Upper lobe of left lung (tissue), 6 donors: Measurements from ENCODE around the gene CNP. TPM values are rescaled to one million over a fixed set of nuclear protein-coding genes. Genes with fewer than 3 reads are reported as not detected.

Source experiments
- ATAC-seq, 2 donors: fragments of 200-7000 bp; cut with Tn5 transposase; one replicate each; pipeline ENCODE4 v1.9.1; 2022; ENCODE audit warnings: mild to moderate bottlenecking in 2 of 2, moderate library complexity in 2 of 2; ENCODE audit not compliant: low FRiP score in 2 of 2
- DNase-seq, 2 donors: peaks; one replicate each; pipeline ENCODE4 v3.0.0-alpha.2; 2019 to 2020
- H3K27ac ChIP-seq, 4 donors: fragments of 200-600 bp; sonication (generic); one replicate each; pipeline ENCODE4 v1.5.1; 2016 to 2019
- H3K27me3 ChIP-seq, 4 donors: fragments of 200-600 bp; sonication (generic); one replicate each; pipeline ENCODE4 v1.5.1; 2017 to 2019
- H3K36me3 ChIP-seq, 4 donors: fragments of 200-600 bp; sonication (generic); one replicate each; pipeline ENCODE4 v1.5.1; 2016 to 2019
- H3K4me1 ChIP-seq, 4 donors: fragments of 200-600 bp; sonication (generic); one replicate each; pipeline ENCODE4 v1.5.1; 2018 to 2019
- H3K4me3 ChIP-seq, 4 donors: fragments of 200-600 bp; sonication (generic); one replicate each; pipeline ENCODE4 v1.5.1; 2017 to 2019; ENCODE audit warnings: mild to moderate bottlenecking in 2 of 4, moderate library complexity in 1 of 4
- H3K9me3 ChIP-seq, 4 donors: fragments of 200-600 bp; sonication (generic); one replicate each; pipeline ENCODE4 v1.5.1; 2018 to 2019
- CTCF ChIP-seq, 6 experiments: fragments of 450-650 bp in 4 of 6; fragments of 200-600 bp in 2 of 6; sonication (generic) in 2 of 6; IDR thresholded peaks; one replicate each; pipeline ENCODE4 v1.5.1; 2016 to 2019; ENCODE audit warnings: antibody characterized with exemption in 6 of 6
- EP300 ChIP-seq, 4 donors: sonication (generic); formaldehyde crosslinking; IDR thresholded peaks; one replicate each; pipeline ENCODE4 v1.5.1; 2017; ENCODE audit warnings: antibody characterized with exemption in 4 of 4, control low read depth in 2 of 4
- POLR2A ChIP-seq, 4 donors: fragments of 450-650 bp; IDR thresholded peaks; one replicate each; pipeline ENCODE4 v1.5.1; 2016 to 2017; ENCODE audit warnings: antibody characterized with exemption in 4 of 4, mild to moderate bottlenecking in 2 of 4
- POLR2AphosphoS5 ChIP-seq, 2 donors: sonication (generic); formaldehyde crosslinking; IDR thresholded peaks; one replicate each; pipeline ENCODE4 v1.5.1; 2017; ENCODE audit warnings: antibody characterized with exemption in 2 of 2
- WGBS, 2 donors: methylation state at CpG; one replicate each; pipeline ENCODE4 v1.1.5; 2017 to 2018; 5-methylcytosine and 5-hydroxymethylcytosine counted together
- total RNA-seq, 6 donors: library from RNA; depleted of rRNA in 4 of 6; stranded (reverse); fragments of >200 nt in 4 of 6; gene quantifications; one replicate each; pipeline versions ENCODE4 v1.1.0 to v1.2.1, GENCODE V29; 2016 to 2021
- donor health status: DM: no; HTN: no; CAD: no; lungs with moderate emphysema.
- donor health status: DM: no; HTN: yes; CAD: no; lungs with severe emphysema.

Gene CNP
- total RNA-seq, 6 donors from 2014 or later = 33.4 to 62.3 (median 45.3) TPM

GRCh38 chr17:41972571-41973407, 6.2 kb downstream of the CNP start:
- peak overlapping the region; percentile 8 to 53 (median 32) for H3K27ac ChIP-seq

GRCh38 chr17:41973408-41973811, 6.8 kb downstream of the CNP start:
- no peak overlapping the region for H3K4me3 ChIP-seq
- ATAC-seq = no peak

More at GRCh38 chr17:41972571-41973407, 6.2 kb downstream of the CNP start:
- Histone ChIP-seq H3K9me3 (no peaks in the 10 kb centered on the region), H3K27me3 (no peaks in the 10 kb centered on the region), H3K36me3 (peaks cover 13 to 86% (median 65%) of the 10 kb centered on the region in 4 donors), H3K4me1 (peaks cover 12 to 30% (median 20%) of the 10 kb centered on the region in 4 donors), H3K4me3 (no peak overlapping the region)
- ATAC-seq = peak in 1 of 2 donors; percentile 7
- peak in 1 of 2 donors; percentile 67 for DNase-seq
- WGBS, 2 donors = 56 to 74% methylated on average over 18 to 22 of the region's 22 CpGs
- TF ChIP-seq CTCF (IDR thresholded peaks at IDR 0.05) (no peak), POLR2AphosphoS5 (IDR thresholded peaks at IDR 0.05) (peak in 1 of 2 donors; percentile 31)

GRCh38 chr17:41974031-41974430, 7.4 kb downstream of the CNP start:
- no peak for DNase-seq
- Histone ChIP-seq H3K9me3 (no peaks in the 10 kb centered on the region), H3K27ac (no peak overlapping the region), H3K4me3 (no peak overlapping the region), H3K4me1 (peaks cover 9 to 17% (median 11%) of the 10 kb centered on the region in 4 donors), H3K27me3 (no peaks in the 10 kb centered on the region), H3K36me3 (peaks cover 9 to 88% (median 70%) of the 10 kb centered on the region in 4 donors)
- ATAC-seq = no peak
- 85 to 93% methylated on average over 4 to 6 of the region's 6 CpGs for WGBS, 2 donors
- TF ChIP-seq POLR2A (IDR thresholded peaks at IDR 0.05) (no peak), CTCF (IDR thresholded peaks at IDR 0.05) (no peak), POLR2AphosphoS5 (IDR thresholded peaks at IDR 0.05) (no peak), EP300 (IDR thresholded peaks at IDR 0.05) (no peak)

More at GRCh38 chr17:41973408-41973811, 6.8 kb downstream of the CNP start:
- TF ChIP-seq CTCF (IDR thresholded peaks at IDR 0.05) = no peak
- TF ChIP-seq EP300 (IDR thresholded peaks at IDR 0.05) = no peak
- TF ChIP-seq POLR2AphosphoS5 (IDR thresholded peaks at IDR 0.05) = no peak
- TF ChIP-seq POLR2A (IDR thresholded peaks at IDR 0.05) = no peak
- Histone ChIP-seq H3K9me3 (no peaks in the 10 kb centered on the region), H3K36me3 (peaks cover 13 to 88% (median 69%) of the 10 kb centered on the region in 4 donors), H3K4me1 (peaks cover 9 to 23% (median 15%) of the 10 kb centered on the region in 4 donors), H3K27me3 (no peaks in the 10 kb centered on the region), H3K27ac (peak overlapping the region; percentile 8 to 53 (median 32))
- peak in 1 of 2 donors; percentile 70 for DNase-seq
- WGBS, 2 donors = 73 to 78% methylated on average over 14 to 19 of the region's 19 CpGs

GRCh38 chr17:41974658-41975057, 8.1 kb downstream of the CNP start:
- Histone ChIP-seq H3K4me1 (peaks cover 8 to 13% (median 11%) of the 10 kb centered on the region in 4 donors), H3K27me3 (no peaks in the 10 kb centered on the region), H3K4me3 (no peak overlapping the region), H3K36me3 (peaks cover 9 to 88% (median 69%) of the 10 kb centered on the region in 4 donors), H3K9me3 (no peaks in the 10 kb centered on the region), H3K27ac (no peak overlapping the region)
- TF ChIP-seq POLR2AphosphoS5 (IDR thresholded peaks at IDR 0.05) (no peak), POLR2A (IDR thresholded peaks at IDR 0.05) (no peak), CTCF (IDR thresholded peaks at IDR 0.05) (no peak), EP300 (IDR thresholded peaks at IDR 0.05) (no peak)
- WGBS, 2 donors = 67 to 93% methylated on average over 1 to 5 of the region's 5 CpGs
- ATAC-seq (no peak), DNase-seq (no peak)
